SK-N-SH (cell line): ENCODE data around the gene ZNF385A. TPM values are rescaled to one million over a fixed set of nuclear protein-coding genes. Genes with fewer than 3 reads are reported as not detected.

Experiments
- CTCF ChIA-PET: fragments of 300-600, 350-600 bp; formaldehyde crosslinking; extraction: SDS; loops from one replicate; lab custom pipeline; 2021; lab: Yijun Ruan, JAX
- POLR2A ChIA-PET: fragments of 350-600 bp; sonication (Branson Sonifier 250); formaldehyde crosslinking; extraction: SDS; loops from one replicate; lab custom pipeline; 2020; ENCODE audit warnings: antibody characterized with exemption, inconsistent platforms; lab: Yijun Ruan, JAX
- DNase-seq: peaks from one replicate; pipeline ENCODE4 v3.0.0; 2012
- H2AFZ ChIP-seq: fragments of 200-600 bp; sonication (generic); 2 replicates; pipeline ENCODE4 v1.8.1; 2016; ENCODE audit warnings: antibody characterized with exemption, mild to moderate bottlenecking, low read depth
- H3F3A ChIP-seq: fragments of 200-600 bp; sonication (generic); replicated peaks from 2 replicates; pipeline ENCODE3; 2016; ENCODE audit warnings: antibody characterized with exemption, mild to moderate bottlenecking; ENCODE audit not compliant: insufficient read depth
- H3K27ac ChIP-seq, 2 experiments: fragments of 200-500 bp in 1 of 2; fragments of 200-600 bp in 1 of 2; sonication (Bioruptor generic) in 1 of 2; sonication (generic), shearing (Covaris generic) in 1 of 2; 2 replicates each; pipeline versions ENCODE4 v1.5.1 to v1.6.1; 2014 to 2016; ENCODE audit warnings: low read depth in 2 of 2, inconsistent platforms in 1 of 2, low read length in 1 of 2, mild to moderate bottlenecking in 1 of 2, mixed read lengths in 1 of 2
- H3K27me3 ChIP-seq: fragments of 200-600 bp; sonication (generic), shearing (Covaris generic); 2 replicates; pipeline ENCODE4 v1.6.1; 2016; ENCODE audit warnings: mixed run types; ENCODE audit not compliant: insufficient read depth
- H3K36me3 ChIP-seq, 2 experiments: fragments of 200-500 bp in 1 of 2; fragments of 200-600 bp in 1 of 2; sonication (Bioruptor generic) in 1 of 2; sonication (generic) in 1 of 2; replicated peaks in 1 of 2; 2 replicates each; pipeline versions ENCODE3 to v1.5.1; 2014 to 2016; ENCODE audit warnings: low read length in 1 of 2, mild to moderate bottlenecking in 1 of 2; ENCODE audit not compliant: insufficient read depth in 2 of 2, control insufficient read depth in 1 of 2
- H3K4me1 ChIP-seq, 2 experiments: fragments of 200-500 bp in 1 of 2; fragments of 200-600 bp in 1 of 2; sonication (Bioruptor generic) in 1 of 2; sonication (generic), shearing (Covaris generic) in 1 of 2; 2 replicates each; pipeline versions ENCODE4 v1.5.1 to v1.6.1; 2014 to 2016; ENCODE audit warnings: low read depth in 1 of 2, low read length in 1 of 2, mixed run types in 1 of 2; ENCODE audit not compliant: insufficient read depth in 2 of 2, control insufficient read depth in 1 of 2
- H3K4me2 ChIP-seq: fragments of 200-600 bp; sonication (generic), shearing (Covaris generic); 2 replicates; pipeline ENCODE4 v1.6.1; 2017; ENCODE audit warnings: mixed run types
- H3K4me3 ChIP-seq, 2 experiments: fragments of 200-500 bp in 1 of 2; fragments of 200-600 bp in 1 of 2; sonication (Bioruptor generic) in 1 of 2; sonication (generic), shearing (Covaris generic) in 1 of 2; 2 replicates each; pipeline versions ENCODE4 v1.5.1 to v1.8.1; 2014 to 2016; ENCODE audit warnings: low read depth in 2 of 2, inconsistent platforms in 1 of 2, low read length in 1 of 2, mild to moderate bottlenecking in 1 of 2, mixed read lengths in 1 of 2, moderate library complexity in 1 of 2
- H3K79me2 ChIP-seq: fragments of 200-600 bp; sonication (generic); 2 replicates; pipeline ENCODE4 v1.8.1; 2017; ENCODE audit warnings: mild to moderate bottlenecking; ENCODE audit not compliant: insufficient read depth
- H3K9ac ChIP-seq: fragments of 200-600 bp; sonication (generic); 2 replicates; pipeline ENCODE4 v1.6.1; 2017; ENCODE audit warnings: mixed run types
- H3K9me2 ChIP-seq: fragments of 200-600 bp; sonication (generic); 2 replicates; pipeline ENCODE4 v1.6.1; 2017; ENCODE audit warnings: mixed run types
- H3K9me3 ChIP-seq: fragments of 200-600 bp; sonication (generic); 2 replicates; pipeline ENCODE4 v1.6.1; 2017; ENCODE audit warnings: mixed run types, mild to moderate bottlenecking, moderate library complexity
- H4K20me1 ChIP-seq: fragments of 200-600 bp; sonication (generic); 2 replicates; pipeline ENCODE4 v1.6.1; 2017; ENCODE audit warnings: mild to moderate bottlenecking, mixed run types; ENCODE audit not compliant: insufficient read depth
- ELF1 ChIP-seq: IDR thresholded peaks from 2 replicates; pipeline ENCODE4 v1.4.0; 2012
- FOSL2 ChIP-seq: IDR thresholded peaks from 2 replicates; pipeline ENCODE4 v1.4.0; 2012; ENCODE audit warnings: low read depth, mild to moderate bottlenecking, moderate library complexity, borderline replicate concordance
- GABPA ChIP-seq: IDR thresholded peaks from 2 replicates; pipeline ENCODE4 v1.4.0; 2012; ENCODE audit warnings: low read depth, mild to moderate bottlenecking
- GATA2 ChIP-seq: sonication (generic); formaldehyde crosslinking; IDR thresholded peaks from 2 replicates; pipeline ENCODE4 v1.5.0; 2020; ENCODE audit warnings: mild to moderate bottlenecking, missing genetic modification reagents
- MXI1 ChIP-seq: IDR thresholded peaks from 2 replicates; pipeline ENCODE4 v1.6.1; 2012; ENCODE audit warnings: mild to moderate bottlenecking, low read depth, low read length, improper control_type of control experiment
- NFIC ChIP-seq: IDR thresholded peaks from 2 replicates; pipeline ENCODE4 v1.4.0; 2012; ENCODE audit warnings: borderline replicate concordance
- POLR2AphosphoS5 ChIP-seq: IDR thresholded peaks from 2 replicates; pipeline ENCODE4 v1.6.1; 2012; ENCODE audit warnings: low read depth, low read length
- RXRA ChIP-seq: IDR thresholded peaks from 2 replicates; pipeline ENCODE4 v1.4.0; 2012; ENCODE audit warnings: low read depth, mild to moderate bottlenecking, borderline replicate concordance
- SIN3A ChIP-seq: IDR thresholded peaks from 2 replicates; pipeline ENCODE4 v1.6.1; 2012; ENCODE audit warnings: low read depth, mild to moderate bottlenecking, low read length, moderate library complexity, borderline replicate concordance
- SMC3 ChIP-seq: IDR thresholded peaks from 2 replicates; pipeline ENCODE4 v1.6.1; 2012; ENCODE audit warnings: low read depth, low read length, improper control_type of control experiment
- WGBS: methylation state at CpG from one replicate; pipeline ENCODE4 v1.1.6; 2017; ENCODE audit warnings: low lambda C conversion rate; 5-methylcytosine and 5-hydroxymethylcytosine counted together
- polyA plus RNA-seq, 3 experiments: library from polyadenylated mRNA; depleted of rRNA; stranded (reverse); fragments of >200 nt; gene quantifications; 2 replicates each; pipeline ENCODE4 v1.2.3, GENCODE V29; 2012
- TF ChIP-seq, protein P1 (sequence below): fragments of 200-600 bp; sonication (generic); IDR thresholded peaks from 2 replicates; pipeline ENCODE4 v1.6.1; 2017; ENCODE audit warnings: antibody characterized with exemption, mild to moderate bottlenecking, moderate library complexity
- TF ChIP-seq, protein P2 (sequence below): fragments of 150-350 bp; IDR thresholded peaks from 2 replicates; pipeline ENCODE4 v1.6.1; 2017; ENCODE audit warnings: antibody characterized with exemption, low read length, low read depth, borderline replicate concordance
- TF ChIP-seq, protein P3 (sequence below): fragments of 150-350 bp; IDR thresholded peaks from 2 replicates; pipeline ENCODE4 v1.6.1; 2016; ENCODE audit warnings: mild to moderate bottlenecking, low read depth, low read length
- TF ChIP-seq, protein P4 (sequence below): IDR thresholded peaks from 2 replicates; pipeline ENCODE4 v1.4.0; 2012; ENCODE audit warnings: low read depth, borderline replicate concordance

Gene ZNF385A
- polyA plus RNA-seq, 1 of the 3 experiments (the other 2 are of a cell fraction) = 2.6 TPM

DNA sequence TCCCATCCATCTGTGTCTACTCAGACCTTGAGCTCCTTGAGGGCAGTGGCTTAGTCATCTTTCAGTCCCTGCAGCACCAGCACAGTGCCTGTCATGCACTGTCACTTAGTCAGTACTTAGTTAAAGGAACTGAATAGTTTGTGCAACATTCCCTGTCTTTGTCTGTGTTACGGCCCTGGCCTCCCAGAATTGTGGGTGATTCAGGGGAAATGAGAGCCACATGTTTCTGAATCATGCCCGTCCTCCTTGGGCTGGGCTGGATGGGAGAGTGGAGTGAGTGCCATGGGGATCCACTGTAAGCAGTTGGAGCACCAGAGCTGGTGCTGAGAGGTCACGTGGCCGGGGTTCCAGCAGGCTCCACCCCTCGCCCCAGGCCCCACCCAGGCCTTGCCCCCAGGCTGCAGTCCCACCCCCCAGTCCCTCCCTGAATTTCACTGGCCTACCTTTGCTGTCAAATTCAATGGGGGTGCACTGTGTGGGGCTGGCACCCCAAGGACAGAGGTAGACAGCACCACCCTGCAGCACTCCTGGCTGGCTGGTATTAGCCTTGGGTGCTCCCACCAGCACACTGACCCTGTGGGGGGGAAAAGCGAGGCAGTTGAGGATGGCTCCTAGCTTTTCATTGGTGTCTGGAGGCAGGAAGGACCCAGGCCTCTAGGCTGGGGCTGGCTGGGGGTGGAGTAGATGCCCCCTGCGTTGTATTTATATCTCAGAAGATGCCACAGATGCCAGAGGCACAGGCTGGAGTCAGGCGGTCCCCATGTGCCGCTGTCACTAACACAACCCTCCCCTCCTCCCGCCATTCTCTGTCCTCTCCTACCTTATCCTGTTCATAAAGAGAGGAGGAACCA lies 27.1 kb upstream of the ZNF385A start (continued):
- TF ChIP-seq, protein P1, sequence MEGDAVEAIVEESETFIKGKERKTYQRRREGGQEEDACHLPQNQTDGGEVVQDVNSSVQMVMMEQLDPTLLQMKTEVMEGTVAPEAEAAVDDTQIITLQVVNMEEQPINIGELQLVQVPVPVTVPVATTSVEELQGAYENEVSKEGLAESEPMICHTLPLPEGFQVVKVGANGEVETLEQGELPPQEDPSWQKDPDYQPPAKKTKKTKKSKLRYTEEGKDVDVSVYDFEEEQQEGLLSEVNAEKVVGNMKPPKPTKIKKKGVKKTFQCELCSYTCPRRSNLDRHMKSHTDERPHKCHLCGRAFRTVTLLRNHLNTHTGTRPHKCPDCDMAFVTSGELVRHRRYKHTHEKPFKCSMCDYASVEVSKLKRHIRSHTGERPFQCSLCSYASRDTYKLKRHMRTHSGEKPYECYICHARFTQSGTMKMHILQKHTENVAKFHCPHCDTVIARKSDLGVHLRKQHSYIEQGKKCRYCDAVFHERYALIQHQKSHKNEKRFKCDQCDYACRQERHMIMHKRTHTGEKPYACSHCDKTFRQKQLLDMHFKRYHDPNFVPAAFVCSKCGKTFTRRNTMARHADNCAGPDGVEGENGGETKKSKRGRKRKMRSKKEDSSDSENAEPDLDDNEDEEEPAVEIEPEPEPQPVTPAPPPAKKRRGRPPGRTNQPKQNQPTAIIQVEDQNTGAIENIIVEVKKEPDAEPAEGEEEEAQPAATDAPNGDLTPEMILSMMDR = no peak
- TF ChIP-seq, protein P2, sequence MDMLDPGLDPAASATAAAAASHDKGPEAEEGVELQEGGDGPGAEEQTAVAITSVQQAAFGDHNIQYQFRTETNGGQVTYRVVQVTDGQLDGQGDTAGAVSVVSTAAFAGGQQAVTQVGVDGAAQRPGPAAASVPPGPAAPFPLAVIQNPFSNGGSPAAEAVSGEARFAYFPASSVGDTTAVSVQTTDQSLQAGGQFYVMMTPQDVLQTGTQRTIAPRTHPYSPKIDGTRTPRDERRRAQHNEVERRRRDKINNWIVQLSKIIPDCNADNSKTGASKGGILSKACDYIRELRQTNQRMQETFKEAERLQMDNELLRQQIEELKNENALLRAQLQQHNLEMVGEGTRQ = peak; percentile 47
- TF ChIP-seq SIN3A (peak; percentile 76; the same call in 1 of the 2 replicates), SMC3 (no peak), POLR2AphosphoS5 (no peak; the same call in 1 of the 2 replicates), NFIC (no peak)
- TF ChIP-seq, protein P3, sequence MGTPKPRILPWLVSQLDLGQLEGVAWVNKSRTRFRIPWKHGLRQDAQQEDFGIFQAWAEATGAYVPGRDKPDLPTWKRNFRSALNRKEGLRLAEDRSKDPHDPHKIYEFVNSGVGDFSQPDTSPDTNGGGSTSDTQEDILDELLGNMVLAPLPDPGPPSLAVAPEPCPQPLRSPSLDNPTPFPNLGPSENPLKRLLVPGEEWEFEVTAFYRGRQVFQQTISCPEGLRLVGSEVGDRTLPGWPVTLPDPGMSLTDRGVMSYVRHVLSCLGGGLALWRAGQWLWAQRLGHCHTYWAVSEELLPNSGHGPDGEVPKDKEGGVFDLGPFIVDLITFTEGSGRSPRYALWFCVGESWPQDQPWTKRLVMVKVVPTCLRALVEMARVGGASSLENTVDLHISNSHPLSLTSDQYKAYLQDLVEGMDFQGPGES = no peak

DNA sequence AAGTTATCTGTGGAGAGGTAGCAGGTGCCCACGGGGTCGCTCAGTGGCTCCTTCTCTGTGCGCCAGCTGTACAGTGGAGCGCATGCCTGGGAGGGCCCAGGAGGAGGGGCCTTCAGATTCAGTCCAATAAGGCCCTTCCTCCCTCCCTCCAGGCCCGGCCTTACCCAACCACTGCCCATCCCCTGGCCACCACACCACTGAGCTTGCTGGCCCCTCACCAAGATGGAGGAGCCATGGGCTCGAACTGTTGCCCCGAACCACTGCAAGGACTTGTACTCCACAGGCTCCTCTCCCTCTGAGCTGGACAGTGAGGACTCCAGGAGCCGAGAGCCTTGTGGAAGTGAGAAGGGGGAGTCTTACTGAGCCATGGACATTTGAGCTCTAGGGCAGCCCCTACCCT lies 24.7 kb upstream of the ZNF385A start:
- H3K4me1 ChIP-seq = peaks cover 0 to 31% of the 10 kb centered on the region in 2 experiments; a peak in 2 of 4 replicates
- no peak overlapping the region for H3K4me3 ChIP-seq
- TF ChIP-seq ELF1 (no peak), GABPA (no peak), MXI1 (no peak), SMC3 (no peak), FOSL2 (no peak), GATA2 (no peak), RXRA (no peak)
- TF ChIP-seq, protein P3 = no peak
- TF ChIP-seq, protein P1 = no peak
- TF ChIP-seq, protein P4, sequence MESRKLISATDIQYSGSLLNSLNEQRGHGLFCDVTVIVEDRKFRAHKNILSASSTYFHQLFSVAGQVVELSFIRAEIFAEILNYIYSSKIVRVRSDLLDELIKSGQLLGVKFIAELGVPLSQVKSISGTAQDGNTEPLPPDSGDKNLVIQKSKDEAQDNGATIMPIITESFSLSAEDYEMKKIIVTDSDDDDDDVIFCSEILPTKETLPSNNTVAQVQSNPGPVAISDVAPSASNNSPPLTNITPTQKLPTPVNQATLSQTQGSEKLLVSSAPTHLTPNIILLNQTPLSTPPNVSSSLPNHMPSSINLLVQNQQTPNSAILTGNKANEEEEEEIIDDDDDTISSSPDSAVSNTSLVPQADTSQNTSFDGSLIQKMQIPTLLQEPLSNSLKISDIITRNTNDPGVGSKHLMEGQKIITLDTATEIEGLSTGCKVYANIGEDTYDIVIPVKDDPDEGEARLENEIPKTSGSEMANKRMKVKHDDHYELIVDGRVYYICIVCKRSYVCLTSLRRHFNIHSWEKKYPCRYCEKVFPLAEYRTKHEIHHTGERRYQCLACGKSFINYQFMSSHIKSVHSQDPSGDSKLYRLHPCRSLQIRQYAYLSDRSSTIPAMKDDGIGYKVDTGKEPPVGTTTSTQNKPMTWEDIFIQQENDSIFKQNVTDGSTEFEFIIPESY = no peak
- TF ChIP-seq, all 33 proteins: peak for 0
- POLR2A ChIA-PET = no interaction called here
- Histone ChIP-seq H3K27ac (no peak overlapping the region), H3K79me2 (peaks cover 41% of the 10 kb centered on the region), H3K27me3 (no peaks in the 10 kb centered on the region), H4K20me1 (no peaks in the 10 kb centered on the region), H3F3A (peaks cover 26% of the 10 kb centered on the region), H3K4me2 (no peak overlapping the region), H3K36me3 (peaks cover 22 to 25% of the 10 kb centered on the region in 2 experiments), H2AFZ (no peak overlapping the region), H3K9me2 (no peaks in the 10 kb centered on the region), H3K9ac (no peak overlapping the region), H3K9me3 (no peaks in the 10 kb centered on the region)
- no peak for DNase-seq
- 94% methylated on average over 3 of the region's 8 CpGs for WGBS
- CTCF ChIA-PET = interaction anchor here (0.9 to 2.6 kb wide), 4 partner anchors 10 to 31 kb away, joined by 3 to 26 read pairs (median 5); no protein-coding TSS in a partner anchor
